GM12878 (cell line): Measurements from ENCODE around the gene PCSK6. TPM values are rescaled to one million over a fixed set of nuclear protein-coding genes. Genes with fewer than 3 reads are reported as not detected.

Experiments
- ATAC-seq: fragments of 200-7000 bp; cut with Tn5 transposase; 3 replicates; pipeline ENCODE4 v1.9.1; 2020; ENCODE audit warnings: mild to moderate bottlenecking, moderate library complexity
- BruUV-seq: library from RNA; stranded (reverse); fragments of 400-500 nt; replicated peaks from 2 replicates; lab custom pipeline; 2021; lab: Mats Ljungman, UMichigan
- CTCF ChIA-PET: fragments of 300-600 bp; sonication (Branson Sonifier 250); formaldehyde crosslinking; extraction: SDS; loops from one replicate; lab custom pipeline; 2021; ENCODE audit warnings: inconsistent platforms; lab: Yijun Ruan, JAX
- POLR2A ChIA-PET: fragments of 350-600 bp; formaldehyde crosslinking; extraction: SDS; loops from one replicate; lab custom pipeline; 2021; ENCODE audit warnings: inconsistent platforms; lab: Charles Lee
- RAD21 ChIA-PET: fragments of 300-600 bp; sonication (Branson Sonifier 250); formaldehyde crosslinking; loops from one replicate; lab custom pipeline; 2023; ENCODE audit warnings: antibody characterized with exemption; ENCODE audit not compliant: unreplicated experiment; lab: Charles Lee
- SMC1A ChIA-PET: fragments of 300-600 bp; sonication (Branson Sonifier 250); formaldehyde crosslinking; loops from one replicate; lab custom pipeline; 2023; ENCODE audit not compliant: unreplicated experiment, uncharacterized antibody; lab: Charles Lee
- DNase-seq: peaks from one replicate; pipeline ENCODE4 v3.0.0-alpha.2; 2011; ENCODE audit warnings: low read depth, low spot score
- FAIRE-seq: peaks from 3 replicates; lab custom pipeline; 2011; peaks lifted over from hg19 to GRCh38; lab: Jason Lieb, UNC
- H2AFZ ChIP-seq: 2 replicates; pipeline ENCODE4 v1.6.0; 2011; ENCODE audit warnings: low read depth, low read length, control low read depth; ENCODE audit not compliant: control insufficient read depth
- H3K27ac ChIP-seq: 2 replicates; pipeline ENCODE4 v1.5.1; 2011; ENCODE audit warnings: control low read depth; ENCODE audit not compliant: control insufficient read depth, insufficient read depth
- H3K27me3 ChIP-seq, 2 experiments: replicated peaks in 1 of 2; 2 replicates each; pipeline versions ENCODE4 v1.6.0 to v1.6.1; 2011; ENCODE audit warnings: low read length in 1 of 2; ENCODE audit not compliant: control insufficient read depth in 2 of 2, insufficient read depth in 2 of 2
- H3K36me3 ChIP-seq, 2 experiments: 2 replicates each; pipeline ENCODE4 v1.5.1; 2011; ENCODE audit warnings: low read length in 1 of 2; ENCODE audit not compliant: control insufficient read depth in 2 of 2, insufficient read depth in 2 of 2
- H3K4me1 ChIP-seq: 2 replicates; pipeline ENCODE4 v1.6.1; 2011; ENCODE audit warnings: mild to moderate bottlenecking, low read length, moderate library complexity, mixed read lengths; ENCODE audit not compliant: control insufficient read depth, insufficient read depth
- H3K4me2 ChIP-seq: 2 replicates; pipeline ENCODE4 v1.6.0; 2011; ENCODE audit warnings: control low read depth; ENCODE audit not compliant: control insufficient read depth, insufficient read depth
- H3K4me3 ChIP-seq: fragments of 200-600 bp; sonication (generic); 2 replicates; pipeline ENCODE4 v1.5.1; 2016
- H3K79me2 ChIP-seq: 2 replicates; pipeline ENCODE4 v1.6.0; 2011; ENCODE audit warnings: low read length; ENCODE audit not compliant: control insufficient read depth, insufficient read depth
- H3K9ac ChIP-seq: 2 replicates; pipeline ENCODE4 v1.8.0; 2011; ENCODE audit warnings: low read length, control low read depth, mixed read lengths; ENCODE audit not compliant: control insufficient read depth, insufficient read depth
- H3K9me3 ChIP-seq: replicated peaks from 3 replicates; pipeline ENCODE4 v1.5.1; 2011; ENCODE audit warnings: mild to moderate bottlenecking, low read length; ENCODE audit not compliant: control insufficient read depth, insufficient read depth
- H4K20me1 ChIP-seq: 2 replicates; pipeline ENCODE4 v1.6.0; 2011; ENCODE audit not compliant: control insufficient read depth, insufficient read depth
- ATF2 ChIP-seq: IDR thresholded peaks from 2 replicates; pipeline ENCODE4 v1.6.1; 2012; ENCODE audit warnings: low read length, inconsistent platforms
- BRCA1 ChIP-seq: IDR thresholded peaks from 2 replicates; pipeline ENCODE4 v1.6.1; 2011; ENCODE audit warnings: low read depth, low read length, improper control_type of control experiment
- CBFB ChIP-seq: IDR thresholded peaks from 2 replicates; pipeline ENCODE4 v1.6.1; 2016; ENCODE audit warnings: antibody characterized with exemption, low read depth
- EGR1 ChIP-seq, 2 experiments: IDR thresholded peaks; 1 replicate in 1 of 2; 2 replicates in 1 of 2; pipeline ENCODE4 v1.6.1; 2011 to 2012; ENCODE audit warnings: low read depth in 2 of 2, low read length in 2 of 2, borderline replicate concordance in 1 of 2, mild to moderate bottlenecking in 1 of 2, moderate library complexity in 1 of 2
- EP300 ChIP-seq, 2 experiments: fragments of 150-350 bp in 1 of 2; IDR thresholded peaks; 2 replicates each; pipeline ENCODE4 v1.6.1; 2011 to 2012; ENCODE audit warnings: low read depth in 2 of 2, low read length in 2 of 2, borderline replicate concordance in 1 of 2, improper control_type of control experiment in 1 of 2, inconsistent platforms in 1 of 2; ENCODE audit not compliant: control insufficient read depth in 1 of 2
- FOXK2 ChIP-seq: fragments of 450-650 bp; IDR thresholded peaks from 2 replicates; pipeline ENCODE4 v1.6.1; 2017; ENCODE audit warnings: mild to moderate bottlenecking, moderate library complexity
- HCFC1 ChIP-seq: fragments of 150-350 bp; IDR thresholded peaks from 2 replicates; pipeline ENCODE4 v1.6.1; 2014; ENCODE audit warnings: low read length
- HDAC2 ChIP-seq: fragments of 200-600 bp; sonication (generic); IDR thresholded peaks from 2 replicates; pipeline ENCODE4 v1.6.1; 2017
- MEF2B ChIP-seq: fragments of 450-650 bp; IDR thresholded peaks from 2 replicates; pipeline ENCODE4 v1.6.1; 2018; ENCODE audit warnings: mild to moderate bottlenecking, moderate library complexity; ENCODE audit not compliant: partially characterized antibody, poor library complexity, severe bottlenecking
- MTA2 ChIP-seq: fragments of 450-650 bp; IDR thresholded peaks from 2 replicates; pipeline ENCODE4 v1.6.1; 2016; ENCODE audit warnings: low read depth, mild to moderate bottlenecking, moderate library complexity
- NFIC ChIP-seq: IDR thresholded peaks from 2 replicates; pipeline ENCODE4 v1.6.1; 2012; ENCODE audit warnings: low read depth, mild to moderate bottlenecking, inconsistent platforms, low read length, moderate library complexity
- RAD51 ChIP-seq: fragments of 450-650 bp; IDR thresholded peaks from 2 replicates; pipeline ENCODE4 v1.6.1; 2016; ENCODE audit warnings: moderate library complexity, mild to moderate bottlenecking, inconsistent platforms
- RB1 ChIP-seq: fragments of 450-650 bp; formaldehyde crosslinking; IDR thresholded peaks from 2 replicates; pipeline ENCODE4 v1.6.1; 2017; ENCODE audit warnings: mild to moderate bottlenecking, borderline replicate concordance
- RBBP5 ChIP-seq: fragments of 200-600 bp; sonication (generic); conservative IDR thresholded peaks from 2 replicates; pipeline ENCODE4 v1.6.1; 2016
- SP1 ChIP-seq: IDR thresholded peaks from one replicate; pipeline ENCODE4 v1.6.1; 2011; ENCODE audit warnings: low read depth, low read length
- TBL1XR1 ChIP-seq: IDR thresholded peaks from 2 replicates; pipeline ENCODE4 v1.6.1; 2012; ENCODE audit warnings: low read depth, low read length, improper control_type of control experiment
- TCF12 ChIP-seq: IDR thresholded peaks from 2 replicates; pipeline ENCODE4 v1.6.1; 2011; ENCODE audit warnings: low read depth, mild to moderate bottlenecking, low read length
- ZBED1 ChIP-seq: IDR thresholded peaks from 2 replicates; pipeline ENCODE4 v1.6.1; 2016; ENCODE audit warnings: borderline replicate concordance
- ZZZ3 ChIP-seq: IDR thresholded peaks from 2 replicates; pipeline ENCODE4 v1.6.1; 2011; ENCODE audit warnings: low read depth; ENCODE audit not compliant: control insufficient read depth, insufficient read length
- WGBS: methylation state at CpG from one replicate; pipeline ENCODE4 v1.1.6; 2016; ENCODE audit warnings: low lambda C conversion rate; ENCODE audit not compliant: insufficient replicate concordance, insufficient coverage; ENCODE audit errors: missing lambda C conversion rate; 5-methylcytosine and 5-hydroxymethylcytosine counted together
- in situ Hi-C: fragments of 300-500 bp; cut with MboI; formaldehyde crosslinking; loops from 9 replicates; pipeline ENCODE4 v1.14.3; 2018; ENCODE audit warnings: mixed read lengths
- intact Hi-C: fragments of 100-400 bp; cut with micrococcal nuclease; formaldehyde crosslinking; loops from one replicate; pipeline ENCODE4 v1.14.2; 2022; ENCODE audit not compliant: unreplicated experiment
- polyA plus RNA-seq, 11 experiments: library from polyadenylated mRNA; depleted of rRNA in 4 of 11; unstranded in 6 of 11; stranded (reverse) in 5 of 11; fragments of >200 nt; fragmentation: Nextera tagmentation in 4 of 11; fragmentation: Illumina TruSeq in 1 of 11; extraction: Ambion mirVana in 4 of 11; extraction: Trizol in 1 of 11; gene quantifications; 1 replicate in 1 of 11; 2 replicates in 10 of 11; pipeline versions ENCODE4 v1.2.1 to v1.2.3, GENCODE V29; 2011 to 2016; ENCODE audit warnings: inconsistent platforms in 2 of 11, missing spikeins in 2 of 11, low read depth in 1 of 11
- total RNA-seq, 4 experiments: library from RNA; depleted of rRNA in 3 of 4; stranded (reverse); fragments of >200 nt in 3 of 4; fragmentation: Illumina TruSeq in 1 of 4; extraction: Trizol in 1 of 4; gene quantifications; 2 replicates each; pipeline versions ENCODE4 v1.2.1 to v1.2.3, GENCODE V29; 2013 to 2021

PCSK6 gene
- total and polyA plus RNA-seq, 10 of the 15 experiments (the other 5 are each of a cell fraction or from before 2014, with no cell fraction given), result 0.19 to 0.67 (median 0.25) TPM; not detected in 4

DNA sequence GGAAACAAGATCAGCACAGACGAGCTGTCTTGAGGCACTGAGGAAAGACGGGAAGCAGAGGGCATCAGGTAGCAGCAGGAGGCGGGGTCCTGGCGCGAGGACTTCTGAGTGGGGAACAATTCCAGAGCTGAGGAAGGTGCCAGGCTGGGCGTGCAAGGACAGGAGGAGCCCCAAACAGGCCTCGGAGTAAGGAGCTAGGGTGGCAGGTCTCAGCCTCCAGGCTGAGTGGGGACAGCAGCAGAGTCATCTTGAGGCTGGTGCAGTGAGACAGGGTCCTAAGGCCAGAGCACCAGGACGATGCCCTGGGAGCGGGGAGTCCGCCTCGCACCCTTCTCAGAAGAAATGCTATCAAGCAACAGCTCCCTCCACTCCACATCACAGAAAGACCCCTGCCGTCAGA is 78.4 kb downstream of the PCSK6 start:
- ATAC-seq (no peak), FAIRE-seq (no peak), DNase-seq (no peak)
- Histone ChIP-seq H3K9me3 (no peaks in the 10 kb centered on the region), H3K27me3 (peaks cover 0 to 4% of the 10 kb centered on the region in 2 experiments; a peak in 2 of 4 replicates), H3K4me2 (no peak overlapping the region), H3K36me3 (no peaks in the 10 kb centered on the region), H3K9ac (no peak overlapping the region), H3K4me1 (peaks cover 8% of the 10 kb centered on the region), H3K27ac (no peak overlapping the region), H3K4me3 (no peak overlapping the region), H3K79me2 (no peaks in the 10 kb centered on the region), H4K20me1 (no peaks in the 10 kb centered on the region), H2AFZ (no peak overlapping the region)
- no peak for TF ChIP-seq TBL1XR1
- TF ChIP-seq EP300 (IDR thresholded peaks at IDR 0.05; ENCODE audit: borderline replicate concordance in 1 of 2, control insufficient read depth in 1 of 2, low read depth in 2 of 2, low read length in 2 of 2), result no peak
- TF ChIP-seq RB1, result no peak
- no peak for TF ChIP-seq ATF2
- no peak for TF ChIP-seq HCFC1
- no peak for TF ChIP-seq ZBED1
- POLR2A ChIA-PET, result no interaction called here
- no TSS peak for BruUV-seq
- in situ Hi-C loops, result no loop called here
- SMC1A ChIA-PET, result no interaction called here
- intact Hi-C loops, result no loop called here
- RAD21 ChIA-PET, result no interaction called here
- CTCF ChIA-PET, result no interaction called here
- WGBS, result 56% methylated on average over 12 of the region's 12 CpGs

- Histone ChIP-seq H3K9ac (no peak overlapping the region), H3K4me3 (no peak overlapping the region), H3K36me3 (no peaks in the 10 kb centered on the region), H4K20me1 (no peaks in the 10 kb centered on the region), H3K79me2 (no peaks in the 10 kb centered on the region), H3K9me3 (no peaks in the 10 kb centered on the region), H2AFZ (no peak overlapping the region), H3K4me2 (no peak overlapping the region), H3K4me1 (peaks cover 8% of the 10 kb centered on the region), H3K27ac (no peak overlapping the region), H3K27me3 (peaks cover 0 to 4% of the 10 kb centered on the region in 2 experiments; a peak in 2 of 4 replicates)
- 41% methylated on average over 7 of the region's 7 CpGs for WGBS
- in situ Hi-C loops, result no loop called here
- intact Hi-C loops, result no loop called here
- RAD21 ChIA-PET, result no interaction called here
- ATAC-seq, result no peak
- FAIRE-seq, result no peak
- TF ChIP-seq FOXK2 (no peak), EGR1 (IDR thresholded peaks at IDR 0.05; ENCODE audit: borderline replicate concordance in 1 of 2, low read depth in 2 of 2, low read length in 2 of 2) (no peak), RAD51 (no peak), NFIC (no peak), MEF2B (no peak), ZZZ3 (no peak), MTA2 (no peak), RBBP5 (no peak), TCF12 (no peak), BRCA1 (no peak), SP1 (no peak), ZBED1 (no peak), CBFB (no peak), HDAC2 (no peak)
- CTCF ChIA-PET, result no interaction called here
- POLR2A ChIA-PET, result no interaction called here
- SMC1A ChIA-PET, result no interaction called here
- no TSS peak for BruUV-seq
- DNase-seq, result no peak
These were observed 78.9 kb downstream of the PCSK6 start for GRCh38 chr15:101410612-101411011.
